ENCODE measurements around the gene LRRC8B. TPM values are rescaled to one million over a fixed set of nuclear protein-coding genes. Genes with fewer than 3 reads are reported as not detected.

LRRC8B gene
- total and polyA plus RNA-seq, 9 of the 15 experiments (the other 6 are each of a cell fraction or from before 2014, with no cell fraction given) = 4.3 to 43.7 (median 14.4) TPM

- no peak for TF ChIP-seq ZSCAN32 (CRISPR knock-in tag; IDR thresholded peaks at IDR 0.05)
- no peak for TF ChIP-seq MAFF (IDR thresholded peaks at IDR 0.05; ENCODE audit: low read length)
- peak; percentile 99 for TF ChIP-seq EGR1 (conservative IDR thresholded peaks at IDR 0.05)
- peak; percentile 32; the same call in 1 of the 2 replicates for TF ChIP-seq ZBTB40 (IDR thresholded peaks at IDR 0.05)
- TF ChIP-seq ZBTB40 (CRISPR knock-in tag; IDR thresholded peaks at IDR 0.05) = no peak
- no peak for TF ChIP-seq SP2 (IDR thresholded peaks at IDR 0.05; ENCODE audit: extremely low read depth, low read depth, low read length, poor library complexity, severe bottlenecking)
- TF ChIP-seq POLR3A (IDR thresholded peaks at IDR 0.05; ENCODE audit: borderline replicate concordance, extremely low read depth, insufficient read depth, insufficient read length) = no peak
- TF ChIP-seq HDAC8 (tag; IDR thresholded peaks at IDR 0.05) = no peak
- no peak for TF ChIP-seq SP1 (CRISPR knock-in tag; IDR thresholded peaks at IDR 0.05)
- no peak for TF ChIP-seq E2F1 (CRISPR knock-in tag; IDR thresholded peaks at IDR 0.05)
- TF ChIP-seq THRA (IDR thresholded peaks at IDR 0.05) = no peak
- peak; percentile 72; the same call in 1 of the 2 replicates for TF ChIP-seq ZNF23 (CRISPR knock-in tag; IDR thresholded peaks at IDR 0.05)
- no peak for TF ChIP-seq CREB5 (CRISPR knock-in tag; IDR thresholded peaks at IDR 0.05)
- no peak for TF ChIP-seq ZKSCAN3 (CRISPR knock-in tag; IDR thresholded peaks at IDR 0.05)
- TF ChIP-seq ELF4 (CRISPR knock-in tag; IDR thresholded peaks at IDR 0.05) = peak; percentile 99
Observed at GRCh38 chr1:89545264-89546038, 20.8 kb downstream of the LRRC8B start (continued).
